ENCODE results near the gene STARD13.

The STARD13 gene

GRCh38 chr13:33256148-33256840, 29.3 kb downstream of the STARD13 start:
- TF ChIP-seq ZFX (IDR thresholded peaks at IDR 0.05; ENCODE audit: borderline replicate concordance) = no peak
- TF ChIP-seq CTCF (IDR thresholded peaks at IDR 0.05) = no peak
- no peak overlapping the region for H3K27ac ChIP-seq

GRCh38 chr13:33252135-33252534, 33.4 kb downstream of the STARD13 start:
- TF ChIP-seq CTCF (IDR thresholded peaks at IDR 0.05) (no peak), ZFX (IDR thresholded peaks at IDR 0.05; ENCODE audit: borderline replicate concordance) (no peak)
- no peak overlapping the region for H3K27ac ChIP-seq

GRCh38 chr13:33251131-33251661, 34.4 kb downstream of the STARD13 start:
- no peak for TF ChIP-seq CTCF (IDR thresholded peaks at IDR 0.05)
- no peak for TF ChIP-seq ZFX (IDR thresholded peaks at IDR 0.05; ENCODE audit: borderline replicate concordance)
- H3K27ac ChIP-seq = no peak overlapping the region

- no peak overlapping the region for H3K27ac ChIP-seq
- TF ChIP-seq ZFX (IDR thresholded peaks at IDR 0.05; ENCODE audit: borderline replicate concordance) (no peak), CTCF (IDR thresholded peaks at IDR 0.05) (no peak)
Observed at GRCh38 chr13:33250609-33251008, 34.9 kb downstream of the STARD13 start.

- TF ChIP-seq CTCF (IDR thresholded peaks at IDR 0.05) = no peak
- no peak overlapping the region for H3K27ac ChIP-seq
Observed at GRCh38 chr13:33249894-33250293, 35.7 kb downstream of the STARD13 start.

- H3K27ac ChIP-seq = no peak overlapping the region
- TF ChIP-seq CTCF (IDR thresholded peaks at IDR 0.05) (no peak), ZFX (IDR thresholded peaks at IDR 0.05; ENCODE audit: borderline replicate concordance) (no peak)
Observed at GRCh38 chr13:33249066-33249465, 36.5 kb downstream of the STARD13 start.

- no peak for TF ChIP-seq CTCF (IDR thresholded peaks at IDR 0.05)
- no peak for TF ChIP-seq ZFX (IDR thresholded peaks at IDR 0.05; ENCODE audit: borderline replicate concordance)
- H3K27ac ChIP-seq = no peak overlapping the region
Observed at GRCh38 chr13:33245505-33246158, 39.9 kb downstream of the STARD13 start.
